Midbrain (tissue), 1 donor: ENCODE data around the gene TYSND1.
"Not testable (repeated sequence)": the region's sequence is repeated elsewhere in the genome, so short reads cannot be mapped to it uniquely, and the experiment has no call there.

Experiments used
- DNase-seq: peaks from one replicate; lab custom pipeline; 2025; lab: John Stamatoyannopoulos, UW

Gene TYSND1

GRCh38 chr10:70146489-70147258, at the start of gene TYSND1:
Gene TYSND1 (minus strand): TSS chr10:70146700. CDS start chr10:70146586, 114 bp downstream.
- peak; percentile 94 for DNase-seq

GRCh38 chr10:70193391-70193844, 46.9 kb upstream of the TYSND1 start:
- DNase-seq = no peak

- DNase-seq = no peak
Observed at GRCh38 chr10:70192326-70192968, 45.9 kb upstream of the TYSND1 start.

- DNase-seq = no peak
Observed at GRCh38 chr10:70191972-70192305, 45.4 kb upstream of the TYSND1 start.

- DNase-seq = no peak
Observed at GRCh38 chr10:70191161-70191971, 44.9 kb upstream of the TYSND1 start.

- DNase-seq = no peak
Observed at GRCh38 chr10:70190581-70190980, 44.1 kb upstream of the TYSND1 start.

- no peak for DNase-seq
Observed at GRCh38 chr10:70190102-70190501, 43.6 kb upstream of the TYSND1 start.

- DNase-seq = no peak
Observed at GRCh38 chr10:70188768-70189167, 42.3 kb upstream of the TYSND1 start.

GRCh38 chr10:70186571-70186970, 40.1 kb upstream of the TYSND1 start:
- DNase-seq = no peak

GRCh38 chr10:70186090-70186489, 39.6 kb upstream of the TYSND1 start:
- no peak for DNase-seq

GRCh38 chr10:70183304-70183703, 36.8 kb upstream of the TYSND1 start:
- DNase-seq = no peak

- not testable (repeated sequence) for DNase-seq
Observed at GRCh38 chr10:70179209-70179608, 32.7 kb upstream of the TYSND1 start.

- no peak for DNase-seq
Observed at GRCh38 chr10:70178139-70178725, 31.7 kb upstream of the TYSND1 start.

GRCh38 chr10:70176441-70176840, 29.9 kb upstream of the TYSND1 start:
- no peak for DNase-seq

GRCh38 chr10:70175516-70175915, 29.0 kb upstream of the TYSND1 start:
- no peak for DNase-seq

- DNase-seq = peak; percentile 8
Observed at GRCh38 chr10:70174058-70174741, 27.7 kb upstream of the TYSND1 start.

- DNase-seq = no peak
Observed at GRCh38 chr10:70169649-70170364, 23.3 kb upstream of the TYSND1 start.

- DNase-seq = no peak
Observed at GRCh38 chr10:70169011-70169410, 22.5 kb upstream of the TYSND1 start.

GRCh38 chr10:70167246-70167645, 20.7 kb upstream of the TYSND1 start:
- no peak for DNase-seq

- no peak for DNase-seq
Observed at GRCh38 chr10:70166394-70166793, 19.9 kb upstream of the TYSND1 start.

- DNase-seq = no peak
Observed at GRCh38 chr10:70164163-70164562, 17.7 kb upstream of the TYSND1 start.
